Mesothelial cell of epicardium (in vitro differentiated cells): Measurements from ENCODE around the gene HHEX. TPM values are rescaled to one million over a fixed set of nuclear protein-coding genes. Genes with fewer than 3 reads are reported as not detected.

Source experiments
- DNase-seq, 2 experiments: peaks; one replicate each; pipeline ENCODE4 v3.0.0; 2021; ENCODE audit warnings: low spot score in 2 of 2; ENCODE audit not compliant: unreplicated experiment in 2 of 2
- H3K27ac Mint-ChIP-seq: 2 replicates; pipeline ENCODE4 v1.8.0; 2021; ENCODE audit warnings: mixed read lengths
- H3K27me3 Mint-ChIP-seq: 2 replicates; pipeline ENCODE4 v1.8.0; 2021; ENCODE audit warnings: low read depth, mixed read lengths
- H3K36me3 Mint-ChIP-seq: 2 replicates; pipeline ENCODE4 v1.8.0; 2021; ENCODE audit warnings: mixed read lengths
- H3K4me1 Mint-ChIP-seq: 2 replicates; pipeline ENCODE4 v1.8.0; 2021; ENCODE audit warnings: mixed read lengths
- H3K4me3 Mint-ChIP-seq: 2 replicates; pipeline ENCODE4 v1.8.0; 2021; ENCODE audit warnings: mild to moderate bottlenecking, moderate library complexity, mixed read lengths
- H3K9me3 Mint-ChIP-seq: 2 replicates; pipeline ENCODE4 v1.8.0; 2021; ENCODE audit warnings: mixed read lengths
- total RNA-seq: library from RNA; stranded (reverse); gene quantifications from 3 replicates; pipeline ENCODE4 v1.2.1, GENCODE V29; 2021
- TF ChIP-seq, protein P1 (sequence below): fragments of 200-600 bp; sonication (generic); IDR thresholded peaks from one replicate; pipeline ENCODE4 v1.5.0; 2021; ENCODE audit warnings: antibody characterized with exemption; ENCODE audit not compliant: unreplicated experiment

The HHEX gene
- total RNA-seq, 1 donor from 2014 or later: 0.13 TPM

- no peak overlapping the region for H3K27ac Mint-ChIP-seq
Observed at GRCh38 chr10:92727550-92727949, 37.8 kb downstream of the HHEX start.

GRCh38 chr10:92729886-92730285, 40.1 kb downstream of the HHEX start:
- peaks cover 19% of the 10 kb centered on the region for H3K27me3 Mint-ChIP-seq
- no peaks in the 10 kb centered on the region for H3K36me3 Mint-ChIP-seq
- no peaks in the 10 kb centered on the region for H3K9me3 Mint-ChIP-seq
- no peak for DNase-seq
- H3K4me1 Mint-ChIP-seq: peaks cover 10% of the 10 kb centered on the region
- no peak overlapping the region for H3K4me3 Mint-ChIP-seq
- no peak overlapping the region for H3K27ac Mint-ChIP-seq
- TF ChIP-seq, protein P1, sequence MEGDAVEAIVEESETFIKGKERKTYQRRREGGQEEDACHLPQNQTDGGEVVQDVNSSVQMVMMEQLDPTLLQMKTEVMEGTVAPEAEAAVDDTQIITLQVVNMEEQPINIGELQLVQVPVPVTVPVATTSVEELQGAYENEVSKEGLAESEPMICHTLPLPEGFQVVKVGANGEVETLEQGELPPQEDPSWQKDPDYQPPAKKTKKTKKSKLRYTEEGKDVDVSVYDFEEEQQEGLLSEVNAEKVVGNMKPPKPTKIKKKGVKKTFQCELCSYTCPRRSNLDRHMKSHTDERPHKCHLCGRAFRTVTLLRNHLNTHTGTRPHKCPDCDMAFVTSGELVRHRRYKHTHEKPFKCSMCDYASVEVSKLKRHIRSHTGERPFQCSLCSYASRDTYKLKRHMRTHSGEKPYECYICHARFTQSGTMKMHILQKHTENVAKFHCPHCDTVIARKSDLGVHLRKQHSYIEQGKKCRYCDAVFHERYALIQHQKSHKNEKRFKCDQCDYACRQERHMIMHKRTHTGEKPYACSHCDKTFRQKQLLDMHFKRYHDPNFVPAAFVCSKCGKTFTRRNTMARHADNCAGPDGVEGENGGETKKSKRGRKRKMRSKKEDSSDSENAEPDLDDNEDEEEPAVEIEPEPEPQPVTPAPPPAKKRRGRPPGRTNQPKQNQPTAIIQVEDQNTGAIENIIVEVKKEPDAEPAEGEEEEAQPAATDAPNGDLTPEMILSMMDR: no peak

More at GRCh38 chr10:92727550-92727949, 37.8 kb downstream of the HHEX start:
- H3K4me3 Mint-ChIP-seq: no peak overlapping the region
- TF ChIP-seq, protein P1: no peak
- no peak for DNase-seq
- no peaks in the 10 kb centered on the region for H3K9me3 Mint-ChIP-seq
- no peaks in the 10 kb centered on the region for H3K36me3 Mint-ChIP-seq
- peaks cover 10% of the 10 kb centered on the region for H3K4me1 Mint-ChIP-seq
- H3K27me3 Mint-ChIP-seq: peaks cover 16% of the 10 kb centered on the region

DNA sequence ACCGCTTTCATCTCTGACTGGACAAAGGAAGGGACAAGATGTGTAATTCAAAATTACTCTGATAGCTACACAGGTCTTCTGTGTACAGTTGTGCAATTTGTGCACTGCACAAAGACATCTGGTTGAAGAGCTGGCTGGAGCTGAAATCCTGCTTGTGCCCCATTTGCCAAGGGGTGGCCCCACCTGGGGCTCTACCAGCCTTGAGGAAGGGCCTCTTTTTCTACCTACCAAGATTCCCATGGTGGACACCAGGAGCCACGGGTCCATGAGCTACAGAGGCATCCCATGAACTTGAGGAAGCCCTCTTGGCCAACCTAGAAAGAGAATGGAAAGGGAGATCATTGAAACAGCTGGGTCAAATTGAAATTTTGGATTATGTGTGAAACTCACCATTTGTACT, 43.2 kb downstream of the HHEX start:
- DNase-seq: no peak
- H3K9me3 Mint-ChIP-seq: no peaks in the 10 kb centered on the region
- TF ChIP-seq, protein P1: no peak

DNA sequence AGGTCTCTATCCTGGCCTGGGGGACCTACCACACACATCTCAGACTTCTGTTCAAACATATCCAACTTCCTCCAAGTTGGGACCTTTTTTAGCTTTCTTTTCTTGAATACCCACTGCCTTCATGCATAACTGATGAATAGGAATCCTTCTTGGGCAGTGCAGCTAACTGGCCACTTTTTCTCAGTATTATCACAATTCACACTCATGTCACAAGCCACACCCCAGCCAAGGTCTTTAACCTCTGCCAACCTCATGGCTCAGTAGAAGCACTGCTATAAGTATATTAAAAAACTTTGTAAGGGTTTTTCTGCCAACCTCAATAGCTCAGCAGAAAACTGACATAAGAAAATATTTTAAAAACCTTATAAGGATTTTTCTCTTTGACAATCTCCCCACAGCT, 44.5 kb downstream of the HHEX start:
- Mint-ChIP-seq H3K4me1 (no peaks in the 10 kb centered on the region), H3K27me3 (peaks cover 20% of the 10 kb centered on the region), H3K9me3 (no peaks in the 10 kb centered on the region), H3K27ac (no peak overlapping the region), H3K36me3 (no peaks in the 10 kb centered on the region), H3K4me3 (no peak overlapping the region)
- DNase-seq: no peak
- TF ChIP-seq, protein P1: no peak

More for the DNA sequence above, 43.2 kb downstream of the HHEX start:
- Mint-ChIP-seq H3K27ac (no peak overlapping the region), H3K36me3 (no peaks in the 10 kb centered on the region), H3K4me1 (peaks cover 2% of the 10 kb centered on the region), H3K4me3 (no peak overlapping the region), H3K27me3 (peaks cover 18% of the 10 kb centered on the region)

- TF ChIP-seq, protein P1: no peak
- H3K27me3 Mint-ChIP-seq: peaks cover 23% of the 10 kb centered on the region
- no peak for DNase-seq
- no peaks in the 10 kb centered on the region for H3K9me3 Mint-ChIP-seq
- H3K4me1 Mint-ChIP-seq: no peaks in the 10 kb centered on the region
- H3K27ac Mint-ChIP-seq: no peak overlapping the region
- H3K4me3 Mint-ChIP-seq: no peak overlapping the region
- no peaks in the 10 kb centered on the region for H3K36me3 Mint-ChIP-seq
Observed at GRCh38 chr10:92735938-92736337, 46.2 kb downstream of the HHEX start.

GRCh38 chr10:92737484-92737883, 47.7 kb downstream of the HHEX start:
- Mint-ChIP-seq H3K9me3 (no peaks in the 10 kb centered on the region), H3K4me3 (no peak overlapping the region), H3K36me3 (no peaks in the 10 kb centered on the region), H3K27ac (no peak overlapping the region), H3K27me3 (peaks cover 23% of the 10 kb centered on the region), H3K4me1 (no peaks in the 10 kb centered on the region)
- TF ChIP-seq, protein P1: no peak
- no peak for DNase-seq
